HG03571 (cell line): ENCODE measurements around the gene BECN2.

ENCODE experiments used
- ATAC-seq: cut with Tn5 transposase; IDR thresholded peaks from one replicate; pipeline ENCODE4 v1.9.1; 2021; ENCODE audit not compliant: unreplicated experiment

The BECN2 gene, protein sequence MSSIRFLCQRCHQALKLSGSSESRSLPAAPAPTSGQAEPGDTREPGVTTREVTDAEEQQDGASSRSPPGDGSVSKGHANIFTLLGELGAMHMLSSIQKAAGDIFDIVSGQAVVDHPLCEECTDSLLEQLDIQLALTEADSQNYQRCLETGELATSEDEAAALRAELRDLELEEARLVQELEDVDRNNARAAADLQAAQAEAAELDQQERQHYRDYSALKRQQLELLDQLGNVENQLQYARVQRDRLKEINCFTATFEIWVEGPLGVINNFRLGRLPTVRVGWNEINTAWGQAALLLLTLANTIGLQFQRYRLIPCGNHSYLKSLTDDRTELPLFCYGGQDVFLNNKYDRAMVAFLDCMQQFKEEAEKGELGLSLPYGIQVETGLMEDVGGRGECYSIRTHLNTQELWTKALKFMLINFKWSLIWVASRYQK

DNA sequence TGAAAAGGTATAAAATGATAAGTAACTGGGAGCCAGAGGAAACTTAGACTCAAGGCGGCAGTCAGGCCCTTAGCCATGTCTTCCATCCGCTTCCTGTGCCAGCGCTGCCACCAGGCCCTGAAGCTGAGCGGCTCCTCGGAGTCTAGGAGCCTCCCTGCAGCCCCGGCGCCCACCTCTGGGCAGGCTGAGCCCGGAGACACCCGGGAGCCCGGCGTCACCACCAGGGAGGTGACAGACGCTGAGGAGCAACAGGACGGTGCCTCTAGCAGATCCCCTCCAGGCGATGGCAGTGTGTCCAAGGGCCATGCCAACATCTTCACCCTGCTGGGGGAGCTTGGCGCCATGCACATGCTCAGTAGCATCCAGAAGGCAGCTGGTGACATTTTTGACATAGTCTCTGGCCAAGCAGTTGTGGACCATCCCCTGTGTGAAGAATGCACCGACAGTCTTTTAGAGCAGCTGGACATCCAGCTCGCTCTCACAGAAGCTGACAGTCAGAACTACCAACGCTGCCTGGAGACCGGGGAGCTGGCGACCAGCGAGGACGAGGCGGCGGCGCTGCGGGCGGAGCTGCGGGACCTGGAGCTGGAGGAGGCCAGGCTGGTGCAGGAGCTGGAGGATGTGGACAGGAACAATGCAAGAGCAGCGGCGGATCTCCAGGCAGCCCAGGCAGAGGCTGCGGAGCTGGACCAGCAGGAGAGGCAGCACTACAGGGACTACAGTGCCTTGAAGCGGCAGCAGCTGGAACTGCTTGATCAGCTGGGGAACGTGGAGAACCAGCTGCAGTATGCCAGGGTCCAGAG, at the start of gene BECN2:
TSS of gene BECN2 (plus strand) at position 76 of the 803 bp plus-strand sequence. CDS start at position 76, 0 bp downstream.
- no peak for ATAC-seq

DNA sequence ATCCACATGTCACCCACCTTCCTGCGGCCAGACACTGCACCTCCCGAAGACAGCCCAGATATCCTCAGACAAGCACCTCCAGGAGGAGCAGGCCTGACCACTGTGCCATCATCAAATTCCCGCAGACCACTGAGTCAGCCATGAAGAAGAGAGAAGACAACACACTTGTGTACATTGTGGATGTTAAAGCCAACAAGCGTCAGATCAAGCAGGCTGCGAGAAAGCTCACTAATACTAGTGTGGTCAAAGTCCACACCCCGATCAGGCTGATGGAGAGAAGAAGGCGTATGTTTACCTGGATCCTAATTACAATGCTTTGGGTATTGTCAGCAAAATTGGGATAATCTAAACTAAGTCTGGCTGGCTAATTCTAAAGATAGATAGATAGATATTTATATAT, 41.4 kb upstream of the BECN2 start:
- ATAC-seq = no peak

DNA sequence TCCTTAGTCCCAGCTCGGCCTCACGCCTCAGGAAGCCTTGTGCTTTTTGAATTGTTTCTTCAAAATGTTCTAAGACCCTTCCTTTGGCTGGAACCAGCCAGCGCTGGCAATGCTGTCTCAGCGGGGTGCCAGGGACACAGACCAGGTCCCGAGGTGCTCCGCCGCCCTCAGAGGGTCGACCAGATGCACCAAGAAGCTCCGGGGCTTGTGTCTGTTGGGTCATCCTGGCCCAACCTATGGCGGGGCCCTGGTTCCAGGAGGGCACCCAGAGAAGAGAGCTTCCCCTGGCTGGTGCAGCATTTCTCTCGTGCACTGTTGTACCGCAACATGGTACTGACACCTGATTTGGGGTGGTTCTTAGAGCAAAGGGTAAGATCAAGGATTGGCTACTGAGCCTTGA, 40.1 kb upstream of the BECN2 start:
- ATAC-seq = no peak

DNA sequence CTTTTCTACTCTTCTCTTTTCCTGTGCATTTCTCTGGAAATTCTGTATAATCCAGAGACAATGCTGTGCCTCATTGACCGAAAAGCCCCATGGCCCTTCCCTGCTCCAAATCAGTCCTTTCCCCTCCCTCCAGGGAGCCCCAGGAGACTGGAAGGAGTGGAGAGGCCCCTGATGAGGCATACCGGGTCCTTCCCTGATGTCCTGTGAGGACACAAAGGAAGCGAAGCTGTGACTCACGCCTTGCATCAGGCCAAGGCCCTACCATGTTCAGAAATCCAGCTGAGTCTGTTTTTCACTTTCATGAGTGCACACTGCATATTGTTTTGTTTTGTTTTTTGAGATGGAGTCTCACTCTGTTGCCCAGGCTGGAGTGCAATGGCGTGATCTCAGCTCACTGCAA, 38.7 kb upstream of the BECN2 start:
- ATAC-seq = no peak

DNA sequence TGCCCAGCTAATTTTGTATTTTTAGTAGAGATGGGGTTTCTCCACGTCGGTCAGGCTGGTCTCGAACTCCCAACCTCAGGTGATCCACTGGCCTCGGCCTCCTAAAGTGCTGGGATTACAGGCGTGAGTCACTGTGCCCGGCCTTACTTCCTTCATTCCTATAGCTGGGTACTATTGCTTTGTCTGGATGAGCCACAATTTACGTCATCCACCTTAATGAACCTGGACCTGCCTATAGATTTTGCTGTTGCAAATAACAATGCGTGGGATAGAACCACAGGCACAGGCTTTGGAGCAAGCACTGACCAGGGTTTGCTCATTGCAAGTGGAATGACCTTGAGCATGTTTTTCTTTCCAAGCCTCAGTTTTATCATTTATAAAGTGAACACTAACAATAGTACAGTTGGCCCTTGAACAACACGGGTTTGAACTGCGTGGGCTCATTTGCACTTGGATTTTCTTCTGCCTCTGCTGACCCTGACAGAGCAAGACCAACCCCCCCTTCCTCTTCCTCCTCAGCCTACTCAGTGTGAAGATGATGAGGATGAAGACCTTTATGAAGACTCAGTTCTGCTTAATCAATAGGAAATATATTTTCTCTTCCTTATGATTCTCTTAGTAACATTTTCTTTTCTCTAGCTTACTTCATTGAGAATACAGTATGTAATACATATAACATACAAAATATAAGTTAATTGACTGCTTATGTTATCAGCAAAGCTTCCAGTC, 33.3 kb upstream of the BECN2 start:
- no peak for ATAC-seq

DNA sequence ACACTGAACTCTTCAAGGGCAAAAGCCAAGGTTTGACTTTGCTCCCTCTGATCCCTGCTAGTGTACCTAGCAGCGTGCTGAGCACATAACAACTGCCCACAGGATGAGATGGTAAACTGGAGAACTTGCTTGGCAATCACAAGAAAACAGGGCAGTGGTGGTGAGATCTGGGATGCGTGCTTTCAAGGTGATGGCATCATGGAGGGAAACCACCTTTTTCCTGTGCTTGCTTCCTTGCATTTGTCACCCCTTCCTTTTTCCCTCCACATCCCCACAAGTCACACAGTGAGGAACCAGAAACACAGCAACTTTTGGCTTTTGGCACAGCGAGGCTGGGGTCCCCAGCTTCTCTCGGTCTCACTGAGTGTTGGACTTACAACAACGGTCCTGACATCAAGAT, 31.4 kb upstream of the BECN2 start:
- no peak for ATAC-seq

DNA sequence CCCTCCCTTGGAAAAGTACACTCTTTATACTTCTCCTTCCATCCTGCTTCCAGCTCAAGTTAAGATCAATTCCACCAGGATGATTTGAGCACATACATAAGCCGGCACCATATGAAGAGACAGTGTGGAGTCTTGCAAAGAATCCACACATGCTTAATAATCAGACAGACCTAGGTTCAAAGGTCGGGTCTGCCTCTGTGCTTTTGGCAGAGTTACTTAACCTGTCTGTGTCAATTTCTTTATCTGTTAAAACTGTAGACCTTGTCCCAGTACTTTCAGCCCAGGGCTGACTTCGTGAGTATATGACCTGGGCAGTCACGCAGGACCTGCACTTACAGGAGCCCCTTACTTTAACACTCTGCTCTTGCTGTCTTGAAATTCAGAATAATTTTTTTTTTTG, 30.2 kb upstream of the BECN2 start:
- ATAC-seq = no peak

DNA sequence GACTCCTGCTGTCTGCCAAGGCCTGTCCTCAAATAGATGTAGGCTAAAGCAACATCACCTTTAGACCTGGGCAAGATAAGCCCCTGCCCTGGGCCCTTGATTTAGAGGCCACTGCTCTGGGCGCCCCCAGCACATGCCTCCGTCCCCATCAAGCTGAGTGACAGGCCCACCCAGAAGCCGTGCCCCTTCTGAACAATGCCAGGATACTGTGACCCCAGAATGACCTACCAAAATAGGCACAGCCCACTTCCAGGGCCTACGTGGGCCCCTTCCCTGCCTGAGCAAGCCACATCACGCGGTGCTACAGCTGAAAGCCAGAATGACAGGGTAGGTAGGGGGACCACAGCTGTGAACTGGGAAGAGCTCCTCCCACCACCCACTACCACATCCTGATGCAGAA, 24.7 kb upstream of the BECN2 start:
- ATAC-seq = no peak

DNA sequence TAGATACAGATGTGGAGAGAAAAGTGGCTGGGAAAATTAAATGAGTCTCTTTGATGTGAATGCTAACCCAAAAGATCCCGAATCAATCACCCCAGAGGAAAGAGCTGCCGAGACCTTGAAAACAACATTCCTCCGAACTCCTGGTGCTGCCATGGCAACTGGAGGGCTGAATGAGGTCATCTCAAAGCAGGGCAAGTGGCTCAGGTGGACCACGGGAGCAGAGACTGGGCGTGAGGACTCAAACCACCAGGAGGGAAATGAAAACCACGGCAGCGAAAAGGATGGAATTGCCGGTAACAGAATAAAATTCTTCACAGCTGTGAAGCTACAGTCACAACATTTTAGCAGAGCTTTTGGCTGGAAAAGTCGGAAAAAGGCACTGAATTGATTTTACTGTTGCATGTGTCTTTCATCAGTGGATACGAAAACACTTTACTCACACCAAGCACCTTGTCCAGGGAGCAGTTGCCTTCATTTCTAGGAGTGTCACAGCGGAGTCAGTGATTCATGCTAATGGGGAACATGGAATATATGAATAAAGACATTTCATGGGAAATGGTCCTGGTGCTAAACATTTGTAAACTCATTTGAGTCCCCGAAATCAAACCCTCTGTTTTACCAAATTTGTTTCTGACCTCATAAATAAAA, 23.2 kb upstream of the BECN2 start:
- no peak for ATAC-seq

DNA sequence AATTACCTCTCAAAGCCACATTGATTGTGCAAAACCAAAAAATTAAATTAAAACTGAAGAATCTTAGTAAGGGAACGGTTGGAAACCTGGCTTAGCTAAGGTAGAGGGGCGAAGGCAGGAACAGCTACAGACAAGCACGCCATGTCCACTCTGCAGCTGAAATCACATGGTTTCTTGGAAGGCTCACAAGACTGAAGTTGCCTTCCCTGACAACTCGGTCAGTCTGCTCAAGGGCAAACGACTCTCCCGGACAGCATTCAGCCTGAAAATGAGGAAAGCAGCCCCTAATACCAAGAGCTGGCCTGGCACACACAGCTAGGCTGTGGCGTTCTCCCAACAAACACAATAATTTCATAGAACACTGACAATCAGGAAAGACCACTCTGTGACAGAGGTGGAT, 22.7 kb upstream of the BECN2 start:
- ATAC-seq = no peak

DNA sequence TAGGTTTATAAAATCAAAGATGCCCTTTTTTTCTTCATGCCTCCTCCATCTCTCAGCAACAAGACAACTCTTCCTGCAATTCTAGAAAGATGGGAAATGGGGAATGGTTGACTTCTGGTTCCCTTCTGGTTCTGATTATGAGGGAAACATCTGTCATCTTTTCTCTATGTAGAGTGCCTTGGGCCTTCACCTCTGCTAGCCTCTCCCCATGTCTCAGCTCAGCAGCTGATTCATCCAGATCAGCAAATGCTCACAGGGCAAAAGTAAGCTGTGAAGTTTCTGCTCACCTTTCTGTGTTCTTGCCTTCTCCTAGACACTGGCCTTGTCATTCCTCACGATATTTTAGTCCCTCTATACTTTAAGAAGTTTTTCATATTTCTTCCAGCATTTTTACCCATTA, 17.8 kb upstream of the BECN2 start:
- ATAC-seq = no peak

DNA sequence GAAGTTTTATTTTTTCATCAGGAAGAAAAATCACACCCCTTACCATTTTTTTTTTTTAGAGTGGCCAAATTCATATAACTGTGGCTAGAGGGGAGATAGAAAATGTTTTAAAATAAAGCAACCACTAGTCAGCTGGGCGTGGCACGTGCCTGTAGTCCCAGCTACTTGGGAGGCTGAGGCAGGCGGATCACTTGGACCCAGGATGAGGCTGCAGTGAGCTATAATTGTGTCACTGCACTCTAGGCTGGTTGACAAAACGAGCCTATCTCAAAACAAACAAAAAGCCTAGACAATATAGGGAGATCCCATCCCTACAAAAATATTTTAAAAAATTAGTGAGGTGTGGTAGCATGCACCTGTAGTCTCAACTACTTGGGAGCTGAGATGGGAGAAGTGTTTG, 14.8 kb upstream of the BECN2 start:
- no peak for ATAC-seq

DNA sequence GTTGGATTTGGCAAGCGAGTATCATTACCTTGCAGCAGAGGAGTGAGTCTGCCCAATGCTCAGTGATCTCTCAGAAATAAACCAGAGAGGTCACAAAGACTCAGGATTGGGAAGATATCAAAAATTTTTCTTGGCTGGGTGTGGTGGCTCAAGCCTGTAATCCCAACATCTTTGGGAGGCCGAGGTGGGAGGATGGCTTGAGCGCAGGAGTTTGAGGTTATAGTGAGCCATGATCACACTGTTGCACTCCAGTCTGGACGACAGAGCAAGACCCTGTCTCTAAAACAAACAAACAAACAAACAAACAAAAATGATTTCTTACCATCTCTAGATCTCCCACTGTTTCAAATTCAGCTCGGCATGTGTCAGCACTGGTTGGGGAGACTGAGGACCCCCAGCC, 13.3 kb upstream of the BECN2 start:
- no peak for ATAC-seq

DNA sequence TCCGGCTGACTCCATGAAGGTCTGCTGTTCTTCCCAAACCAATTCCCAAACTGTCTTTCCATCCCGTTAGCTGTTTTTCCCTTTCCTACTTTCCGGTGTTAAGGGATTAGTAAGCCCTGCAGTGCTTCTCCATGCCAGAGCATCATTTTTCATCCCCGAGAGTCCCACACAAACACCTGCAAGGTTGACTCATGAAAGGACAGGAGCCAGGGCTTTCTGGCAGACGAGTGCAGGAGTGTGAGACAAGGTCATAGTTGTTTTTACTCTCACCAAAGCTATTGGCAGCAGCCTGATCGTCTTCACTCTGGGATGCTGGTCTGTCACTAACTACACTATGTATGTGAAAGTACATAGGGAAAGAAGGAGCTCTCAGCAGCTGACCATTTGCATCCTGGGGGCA, 10.2 kb upstream of the BECN2 start:
- no peak for ATAC-seq

DNA sequence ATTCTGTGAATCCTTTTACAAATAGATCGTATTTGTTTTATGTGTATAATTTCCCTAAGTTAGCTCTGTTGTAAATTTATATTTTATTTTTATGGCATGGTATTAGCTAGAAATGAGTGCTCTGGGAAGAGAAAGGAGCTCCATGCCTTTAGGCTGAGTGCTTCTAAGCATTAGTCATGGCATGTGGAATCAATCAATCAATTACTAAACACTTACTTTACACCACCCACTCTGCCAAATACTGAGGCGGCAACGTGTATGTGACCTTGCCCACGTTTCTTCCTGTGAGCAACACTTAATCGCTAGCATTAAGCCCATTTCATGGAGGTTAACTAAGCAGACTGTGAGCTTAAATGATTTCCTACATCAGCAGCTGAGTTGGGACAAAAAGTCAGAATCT, 7.2 kb upstream of the BECN2 start:
- ATAC-seq = no peak

DNA sequence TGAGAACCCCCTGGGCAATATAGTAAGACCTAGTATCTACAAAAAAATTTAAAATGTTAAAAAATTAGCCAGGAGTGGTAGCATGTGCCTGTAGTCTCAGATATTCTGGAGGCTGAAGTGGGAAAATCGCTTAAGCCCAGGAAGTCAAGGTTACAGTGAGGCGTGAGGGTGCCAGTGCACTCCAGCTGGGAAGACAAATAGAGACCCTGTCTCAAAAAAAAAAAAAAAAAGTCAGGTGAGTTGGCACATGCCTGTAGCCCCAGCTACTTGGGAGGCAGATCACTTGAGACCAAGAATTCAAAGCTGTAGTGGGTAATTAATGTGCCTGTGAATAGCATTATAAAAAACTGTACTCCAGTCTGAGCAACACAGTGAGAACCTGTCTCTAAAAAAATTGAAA, 4.6 kb downstream of the BECN2 start:
- no peak for ATAC-seq

DNA sequence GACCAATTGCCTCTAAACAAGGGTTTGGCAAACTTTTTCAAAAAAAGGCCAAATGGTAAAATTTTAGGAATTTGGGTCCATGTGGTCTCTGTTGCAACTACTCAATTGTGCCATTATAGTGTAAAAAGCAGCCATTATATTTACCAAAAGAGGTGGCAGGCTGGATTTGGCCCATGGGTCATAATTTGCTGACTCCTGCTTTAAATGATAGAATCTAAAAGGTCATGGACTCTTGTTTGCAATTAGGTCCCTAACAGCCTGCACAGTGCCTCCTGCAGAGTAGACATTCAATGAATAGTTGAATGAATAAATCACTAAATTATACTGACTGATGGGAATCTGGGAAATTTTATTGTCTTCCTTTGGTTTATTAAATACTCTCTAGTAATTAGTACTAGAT, 6.2 kb downstream of the BECN2 start:
- ATAC-seq = no peak

DNA sequence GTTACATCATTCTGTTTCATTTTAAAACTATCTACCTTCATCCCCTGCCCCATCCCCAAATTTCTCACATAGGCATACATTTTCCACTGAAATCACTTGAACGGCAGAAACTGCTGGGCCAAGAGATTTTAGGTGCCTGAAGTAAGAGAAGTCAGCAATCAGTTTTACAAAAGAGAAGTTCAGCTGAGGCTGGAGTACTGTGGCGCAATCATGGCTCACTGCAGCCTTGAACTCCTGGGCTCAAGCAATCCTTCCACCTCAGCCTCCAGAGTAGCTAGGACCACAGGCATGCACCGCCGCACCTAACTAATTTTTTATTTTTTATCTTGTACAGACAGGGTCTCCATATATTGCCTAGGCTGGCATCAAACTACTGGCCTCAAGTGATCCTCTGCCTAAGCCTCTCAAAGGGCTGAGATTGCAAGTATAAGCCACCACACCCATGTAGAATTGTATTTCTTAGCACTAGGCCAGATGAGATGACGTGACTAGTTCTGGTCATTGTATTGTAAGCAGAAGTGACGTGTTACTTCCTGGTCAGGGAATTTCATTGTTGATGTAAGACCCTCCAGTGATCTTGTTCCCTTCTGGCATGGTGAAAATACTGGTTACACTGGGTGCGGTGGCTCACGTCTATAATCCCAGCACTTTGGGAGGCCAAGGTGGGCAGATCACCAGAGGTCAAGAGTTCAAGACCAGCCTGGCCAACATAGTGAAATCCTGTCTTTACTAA, 7.1 kb downstream of the BECN2 start:
- ATAC-seq = no peak

DNA sequence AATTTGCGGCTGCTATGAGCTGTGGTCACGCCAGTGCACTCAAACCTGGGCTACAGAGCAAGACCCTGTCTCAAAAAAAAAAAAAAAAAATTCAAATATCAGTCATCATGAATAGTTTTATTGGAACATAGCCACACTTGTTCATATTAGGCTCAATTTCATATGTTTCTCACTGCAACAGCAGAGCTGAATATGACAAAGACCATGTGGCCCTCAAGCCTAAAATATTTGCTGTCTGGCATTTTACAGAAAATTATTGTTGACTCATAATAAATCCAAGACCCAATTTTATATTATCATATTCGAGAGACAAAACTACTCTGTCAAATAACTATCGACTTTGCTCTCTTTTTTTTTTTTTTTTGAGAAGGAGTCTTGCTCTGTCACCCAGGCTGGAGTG, 11.0 kb downstream of the BECN2 start:
- ATAC-seq = no peak

DNA sequence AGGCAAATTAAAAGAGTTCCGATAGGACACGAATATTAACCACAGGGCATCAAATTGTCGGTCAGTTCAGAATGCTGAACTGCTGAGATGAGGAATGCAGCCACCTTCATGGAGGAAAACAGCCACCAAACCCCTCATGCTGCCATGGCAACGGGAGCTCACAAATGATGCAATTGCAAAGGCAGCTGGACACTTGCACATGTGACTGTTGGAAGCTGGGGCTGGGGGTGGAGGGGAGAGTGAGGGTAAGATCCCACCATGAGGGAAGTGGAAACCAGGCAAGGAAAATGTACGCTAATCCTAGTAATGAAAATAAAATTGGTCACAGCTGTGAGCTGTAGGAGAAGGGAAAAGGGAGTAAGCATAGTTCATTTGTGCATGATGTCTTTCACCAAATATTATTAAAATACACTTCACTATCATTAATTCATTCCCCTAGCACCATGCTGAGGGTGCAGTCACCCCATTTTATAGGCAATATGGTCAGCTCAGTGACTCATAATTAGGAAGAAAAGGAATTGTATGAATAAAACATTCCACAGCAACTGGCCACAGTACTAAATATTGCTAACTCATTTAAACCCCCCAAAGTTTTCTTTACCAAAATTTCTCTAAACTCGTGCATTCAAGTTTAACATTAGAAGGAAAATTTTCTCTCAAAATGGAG, 15.3 kb downstream of the BECN2 start:
- ATAC-seq = no peak
